Measurements from ENCODE around the gene PAK1IP1. TPM values are rescaled to one million over a fixed set of nuclear protein-coding genes. Genes with fewer than 3 reads are reported as not detected.
"Not testable (repeated sequence)": the region's sequence is repeated elsewhere in the genome, so short reads cannot be mapped to it uniquely, and the experiment has no call there.

PAK1IP1 gene
- total RNA-seq, 2 experiments from 2014 or later = 11.1 to 11.6 TPM

DNA sequence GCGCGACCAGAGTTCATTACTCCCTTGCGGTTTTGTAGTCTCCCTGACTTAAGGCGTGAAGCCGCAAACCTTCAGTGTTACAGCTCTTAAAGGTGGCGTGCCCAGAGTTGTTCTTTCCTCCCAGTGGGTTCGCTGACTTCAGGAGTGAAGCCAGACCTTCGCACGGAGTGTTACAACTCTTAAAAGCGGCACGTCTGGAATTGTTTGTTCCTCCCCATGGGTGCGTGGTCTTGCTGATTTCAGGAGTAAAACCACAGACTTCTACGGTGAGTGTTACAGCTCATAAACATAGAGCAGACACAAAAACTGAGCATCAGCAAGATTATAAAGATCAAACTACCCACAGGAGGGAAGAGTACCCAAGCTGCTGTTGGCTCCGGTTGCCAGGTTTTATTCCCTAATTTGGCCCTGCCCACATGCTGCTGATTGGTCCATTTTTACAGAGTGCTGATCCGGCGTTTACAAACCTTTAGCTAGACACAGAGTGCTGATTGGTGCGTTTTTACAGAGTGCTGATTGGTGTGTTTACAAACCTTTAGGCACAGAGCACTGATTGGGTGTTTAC is 38.5 kb downstream of the PAK1IP1 start:
- Mint-ChIP-seq H3K4me3 (no peak overlapping the region), H3K4me1 (no peaks in the 10 kb centered on the region), H3K9me3 (no peaks in the 10 kb centered on the region), H3K27me3 (no peaks in the 10 kb centered on the region), H3K27ac (no peak overlapping the region), H3K36me3 (peaks cover 9% of the 10 kb centered on the region)
- DNase-seq (no peak), ATAC-seq (ENCODE audit: low read depth) (no peak)
- POLR2A ChIA-PET = interaction anchor here (0.6 to 1.2 kb wide), 2 partner anchors 15 to 24 kb away, joined by 3 read pairs; partner anchors contain the start of gene TMEM14B

DNA sequence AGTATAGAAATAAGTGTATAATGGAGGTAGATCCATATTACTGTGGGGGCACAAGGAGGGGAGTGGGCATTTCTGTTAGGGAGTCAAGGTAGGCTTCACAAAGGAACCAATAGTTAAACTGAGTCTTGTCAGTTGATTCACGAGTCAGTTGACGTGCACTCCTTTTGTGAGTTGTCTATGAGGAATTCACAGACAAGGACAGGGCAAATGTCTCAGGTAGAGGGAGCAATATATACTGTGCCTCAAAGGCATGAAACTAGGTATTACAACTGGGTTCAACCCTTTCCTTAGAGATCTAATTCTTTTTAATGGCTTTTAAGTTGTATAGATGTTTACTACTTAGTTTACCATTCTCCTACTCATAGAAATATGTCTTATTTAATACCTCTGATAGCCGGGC is 39.1 kb downstream of the PAK1IP1 start:
- ATAC-seq (ENCODE audit: low read depth) (no peak), DNase-seq (no peak)
- H3K4me3 Mint-ChIP-seq = no peak overlapping the region
- H3K36me3 Mint-ChIP-seq = peaks cover 9% of the 10 kb centered on the region
- no peak overlapping the region for H3K27ac Mint-ChIP-seq
- H3K27me3 Mint-ChIP-seq = no peaks in the 10 kb centered on the region
- H3K4me1 Mint-ChIP-seq = no peaks in the 10 kb centered on the region
- H3K9me3 Mint-ChIP-seq = no peaks in the 10 kb centered on the region
- POLR2A ChIA-PET = interaction anchor here (0.6 to 1.2 kb wide), 2 partner anchors 14 to 24 kb away, joined by 3 read pairs; partner anchors contain the start of gene TMEM14B

DNA sequence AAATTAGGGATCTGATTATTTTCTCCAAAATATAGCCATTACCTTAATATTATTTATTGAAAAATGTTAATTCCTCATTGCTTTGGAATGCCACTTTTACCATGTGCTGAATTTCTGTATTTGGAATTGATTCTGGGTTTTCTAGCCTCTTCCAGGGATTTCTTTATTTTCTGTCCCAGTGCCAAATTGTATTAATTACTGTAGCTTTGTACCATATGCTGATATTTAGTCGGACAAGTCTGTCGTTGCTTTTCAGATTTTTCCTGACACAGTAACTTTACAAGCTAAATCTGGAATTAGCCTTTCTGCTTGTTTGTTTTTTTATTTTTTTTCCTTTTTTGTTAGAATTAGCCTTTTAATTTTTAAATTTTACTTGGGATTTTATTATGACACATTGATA is 42.0 kb downstream of the PAK1IP1 start:
- H3K4me1 Mint-ChIP-seq = no peaks in the 10 kb centered on the region
- DNase-seq (no peak), ATAC-seq (ENCODE audit: low read depth) (no peak)
- peaks cover 4% of the 10 kb centered on the region for H3K36me3 Mint-ChIP-seq
- POLR2A ChIA-PET = no interaction called here
- H3K4me3 Mint-ChIP-seq = no peak overlapping the region
- H3K9me3 Mint-ChIP-seq = no peaks in the 10 kb centered on the region
- no peak overlapping the region for H3K27ac Mint-ChIP-seq
- H3K27me3 Mint-ChIP-seq = no peaks in the 10 kb centered on the region

DNA sequence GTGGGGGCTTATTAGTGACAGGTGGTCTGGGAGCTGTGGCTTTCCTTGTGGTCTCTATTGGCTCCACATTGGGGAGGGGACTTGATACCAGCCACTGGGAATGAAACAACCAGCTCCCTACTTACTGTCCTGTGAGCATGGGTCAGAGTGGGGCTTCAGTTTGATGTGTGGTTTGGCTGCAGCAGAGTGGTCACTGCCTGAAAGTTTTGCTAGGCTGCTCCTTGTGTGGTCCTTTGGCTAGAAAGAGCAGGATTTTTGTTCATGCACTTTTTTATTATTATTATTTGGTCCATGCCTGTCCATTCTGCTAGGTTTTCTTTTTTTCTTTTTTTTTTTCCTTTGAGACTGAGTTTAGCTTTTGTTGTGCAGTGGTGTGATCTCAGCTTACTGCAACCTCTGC is 45.3 kb downstream of the PAK1IP1 start:
- no peak overlapping the region for H3K4me3 Mint-ChIP-seq
- H3K27ac Mint-ChIP-seq = no peak overlapping the region

DNA sequence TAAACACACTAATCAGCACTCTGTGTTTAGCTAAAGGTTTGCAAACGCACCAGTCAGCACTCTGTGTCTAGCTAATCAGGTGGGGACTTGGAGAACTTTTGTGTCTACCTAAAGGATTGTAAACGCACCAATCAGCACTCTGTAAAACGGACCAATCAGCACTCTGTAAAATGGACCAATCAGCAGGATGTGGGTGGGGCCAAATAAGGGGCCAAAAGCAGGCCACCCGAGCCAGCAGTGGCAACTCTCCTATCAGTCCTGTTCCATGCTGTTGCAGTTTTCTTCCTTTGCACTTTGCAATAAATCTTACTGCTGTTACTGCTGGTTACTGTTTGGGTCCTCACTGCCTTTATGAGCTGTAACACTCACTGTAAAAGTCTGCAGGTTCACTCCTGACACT is 46.9 kb downstream of the PAK1IP1 start:
- H3K27me3 Mint-ChIP-seq; DNase-seq; ATAC-seq (ENCODE audit: low read depth); H3K4me3 Mint-ChIP-seq; H3K9me3 Mint-ChIP-seq; H3K27ac Mint-ChIP-seq; POLR2A ChIA-PET: not testable (repeated sequence)
- Mint-ChIP-seq H3K36me3 (peaks cover 10% of the 10 kb centered on the region), H3K4me1 (peaks cover 11% of the 10 kb centered on the region)

More for the DNA sequence above, 45.3 kb downstream of the PAK1IP1 start:
- ATAC-seq (ENCODE audit: low read depth) = no peak
- POLR2A ChIA-PET = no interaction called here
- no peak for DNase-seq
- Mint-ChIP-seq H3K36me3 (peaks cover 4% of the 10 kb centered on the region), H3K4me1 (peaks cover under 1% of the 10 kb centered on the region), H3K9me3 (no peaks in the 10 kb centered on the region), H3K27me3 (no peaks in the 10 kb centered on the region)

DNA sequence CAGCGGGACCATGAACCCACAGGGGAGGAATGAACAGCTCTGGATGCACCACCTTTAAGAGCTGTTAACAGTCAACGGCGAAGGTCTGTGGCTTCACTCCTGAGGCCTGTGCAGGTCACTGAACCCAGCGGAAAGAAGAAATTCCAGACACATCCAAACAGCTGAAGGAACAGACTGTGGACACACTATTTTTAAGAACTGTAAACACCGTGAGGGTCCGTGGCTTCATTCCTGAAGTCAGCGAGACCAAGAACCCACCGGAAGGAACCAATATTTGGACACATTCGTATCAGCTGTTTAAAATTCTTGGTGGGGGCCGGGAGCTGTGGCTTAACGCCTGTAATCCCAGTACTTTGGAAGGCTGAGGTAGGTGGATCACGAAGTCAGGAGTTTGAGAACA is 47.5 kb downstream of the PAK1IP1 start:
- Mint-ChIP-seq H3K27ac (no peak overlapping the region), H3K27me3 (no peaks in the 10 kb centered on the region), H3K4me3 (no peak overlapping the region), H3K36me3 (peaks cover 12% of the 10 kb centered on the region), H3K4me1 (peaks cover 16% of the 10 kb centered on the region), H3K9me3 (no peaks in the 10 kb centered on the region)
- no peak for ATAC-seq (ENCODE audit: low read depth)
- DNase-seq = no peak
- POLR2A ChIA-PET = no interaction called here

DNA sequence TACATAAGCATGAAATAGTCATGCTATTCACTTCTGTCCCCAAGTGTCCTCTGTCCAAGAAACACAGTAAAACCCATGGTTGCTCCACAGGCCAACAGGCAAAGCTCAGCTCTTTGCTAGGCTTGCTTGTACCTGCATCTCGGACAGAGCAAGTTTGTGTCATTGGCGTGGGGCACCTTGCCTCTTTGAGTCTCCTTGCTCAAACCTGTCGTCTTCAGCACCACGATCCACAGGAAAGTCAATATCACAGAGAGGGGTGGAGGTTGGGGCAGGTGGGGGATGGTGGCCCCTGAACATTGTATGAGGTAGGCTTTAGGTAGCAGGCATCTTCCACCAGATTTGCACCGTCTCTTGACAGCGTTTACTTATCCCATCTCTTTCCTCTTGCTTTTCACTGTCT is 48.7 kb downstream of the PAK1IP1 start:
- Mint-ChIP-seq H3K4me3 (no peak overlapping the region), H3K27me3 (no peaks in the 10 kb centered on the region), H3K9me3 (no peaks in the 10 kb centered on the region), H3K27ac (no peak overlapping the region), H3K36me3 (peaks cover 12% of the 10 kb centered on the region), H3K4me1 (peaks cover 17% of the 10 kb centered on the region)
- ATAC-seq (ENCODE audit: low read depth) = no peak
- DNase-seq = no peak
- POLR2A ChIA-PET = interaction anchor here (1.6 kb wide), 1 partner anchor 23 kb away, joined by 6 read pairs; no protein-coding TSS in a partner anchor

DNA sequence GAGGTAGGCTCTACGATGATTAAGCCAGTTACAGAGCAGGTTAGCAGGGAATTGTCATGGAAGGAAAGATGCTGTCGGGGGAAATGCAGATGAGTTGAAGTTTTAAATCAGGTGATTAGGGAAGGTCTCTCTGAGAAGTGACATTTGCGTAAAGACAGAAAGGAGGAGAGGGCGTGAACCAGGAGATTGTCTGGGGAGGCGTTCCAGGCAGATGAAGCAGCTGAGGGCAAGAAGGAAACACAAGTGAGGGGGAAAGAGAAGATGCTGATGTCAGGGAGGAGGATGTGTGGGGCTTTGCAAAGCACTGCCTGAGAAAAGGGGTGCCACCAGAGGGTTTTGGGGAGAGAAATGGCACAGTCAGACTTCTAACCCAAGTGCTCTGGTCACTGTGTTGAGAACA is 50.3 kb downstream of the PAK1IP1 start:
- Mint-ChIP-seq H3K27me3 (no peaks in the 10 kb centered on the region), H3K27ac (no peak overlapping the region), H3K36me3 (peaks cover 15% of the 10 kb centered on the region), H3K4me3 (no peak overlapping the region), H3K4me1 (peaks cover 30% of the 10 kb centered on the region), H3K9me3 (no peaks in the 10 kb centered on the region)
- POLR2A ChIA-PET = interaction anchor here (3.9 kb wide), 1 partner anchor 24 kb away, joined by 42 read pairs; the partner anchor contains the start of gene TMEM14C
- no peak for ATAC-seq (ENCODE audit: low read depth)
- no peak for DNase-seq

DNA sequence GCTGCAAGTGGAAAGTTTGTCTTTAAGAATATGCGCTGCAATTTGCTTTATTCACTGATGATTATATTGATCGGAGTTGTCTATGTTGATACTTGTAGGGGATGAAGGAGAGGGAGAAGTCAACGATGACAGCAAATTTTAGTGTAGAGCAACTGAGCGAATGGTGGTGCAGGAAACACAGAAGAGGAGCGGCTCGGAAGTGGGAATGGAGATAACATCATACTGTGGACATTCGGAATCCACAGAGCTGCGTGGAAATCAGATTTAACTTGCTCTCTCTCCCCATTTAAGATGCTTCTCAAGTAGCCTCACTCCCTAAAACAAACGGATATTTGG is 52.1 kb downstream of the PAK1IP1 start:
- peaks cover 33% of the 10 kb centered on the region for H3K4me1 Mint-ChIP-seq
- peak overlapping the region; percentile 86 for H3K27ac Mint-ChIP-seq
- peaks cover 18% of the 10 kb centered on the region for H3K36me3 Mint-ChIP-seq
- ATAC-seq (ENCODE audit: low read depth) (no peak), DNase-seq (no peak)
- H3K4me3 Mint-ChIP-seq = peak overlapping the region; percentile 97
- no peaks in the 10 kb centered on the region for H3K9me3 Mint-ChIP-seq
- H3K27me3 Mint-ChIP-seq = no peaks in the 10 kb centered on the region
- POLR2A ChIA-PET = interaction anchor here (0.6 to 3.9 kb wide), 7 partner anchors 14 to 218 kb away, joined by 3 to 42 read pairs (median 5); partner anchors contain the start of genes C6orf52, PAK1IP1 and TMEM14C

DNA sequence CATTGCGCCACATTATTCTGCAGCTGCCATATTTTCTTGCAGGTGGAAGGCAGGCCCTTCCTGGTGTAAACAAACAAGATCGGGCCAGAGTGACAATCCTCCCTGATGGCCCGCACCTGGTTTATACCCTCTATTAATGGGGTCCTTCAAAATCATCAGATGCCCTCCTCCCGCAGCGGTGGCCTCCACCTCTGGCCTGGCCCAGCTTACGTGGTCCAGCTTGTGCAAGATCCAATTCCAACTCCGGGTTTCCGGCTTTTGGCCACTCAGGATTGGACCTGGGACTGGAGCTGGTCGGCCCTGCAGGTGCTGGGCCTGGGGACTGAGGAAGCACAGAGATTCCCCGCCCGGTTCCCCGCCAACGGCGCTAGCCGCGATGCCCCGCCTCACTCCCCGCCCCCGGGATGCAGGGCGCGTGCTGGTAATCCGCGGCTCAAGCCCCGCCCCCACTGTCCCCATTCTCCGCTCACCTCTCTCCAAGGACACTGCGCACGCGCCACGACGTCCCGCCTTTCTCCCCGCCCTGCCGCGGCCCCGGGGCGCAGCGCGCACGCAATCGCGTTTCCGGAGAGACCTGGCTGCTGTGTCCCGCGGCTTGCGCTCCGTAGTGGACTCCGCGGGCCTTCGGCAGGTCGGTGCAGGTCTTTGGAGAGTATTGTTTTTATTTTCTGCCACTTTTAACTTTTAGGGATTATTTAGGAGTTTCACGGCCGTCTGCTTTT is 52.6 kb downstream of the PAK1IP1 start, which contains the start of gene TMEM14B:
Gene TMEM14B, plus strand, starts transcription at position 555 of the 722 bp plus-strand sequence. CDS start 1,441 bp downstream, outside the sequence.
- H3K4me1 Mint-ChIP-seq = peaks cover 33% of the 10 kb centered on the region
- peak; percentile 98 for ATAC-seq (ENCODE audit: low read depth)
- H3K27me3 Mint-ChIP-seq = no peaks in the 10 kb centered on the region
- peak within 1 kb of the TSS; percentile 86 for H3K27ac Mint-ChIP-seq
- peak within 1 kb of the TSS; percentile 97 for H3K4me3 Mint-ChIP-seq
- DNase-seq = peak; percentile 100
- H3K36me3 Mint-ChIP-seq = peaks cover 23% of the 10 kb centered on the region
- POLR2A ChIA-PET = interaction anchor here (0.7 to 3.9 kb wide), 7 partner anchors 14 to 219 kb away, joined by 3 to 42 read pairs (median 5); partner anchors contain the start of genes C6orf52, PAK1IP1 and TMEM14C
- H3K9me3 Mint-ChIP-seq = no peaks in the 10 kb centered on the region

DNA sequence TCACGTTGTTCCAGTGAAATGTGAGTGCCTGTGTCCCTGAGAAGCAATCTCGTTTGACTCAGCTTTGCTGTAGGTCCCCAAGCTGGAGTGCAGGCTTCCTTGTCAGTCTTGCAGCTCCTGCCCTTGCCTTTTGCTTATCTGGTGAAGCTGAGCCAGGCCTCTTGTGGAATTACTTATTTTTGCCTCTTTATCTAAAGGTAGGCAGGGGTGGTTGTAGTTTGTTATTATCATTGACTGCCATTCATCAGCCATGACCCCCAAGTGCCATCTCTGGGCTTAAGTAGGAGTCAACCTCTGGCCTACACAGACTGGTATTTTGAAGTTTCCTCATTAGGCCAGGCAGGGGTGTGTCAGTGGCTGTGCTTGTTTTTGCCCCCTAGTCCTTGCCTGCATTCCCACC is 55.0 kb downstream of the PAK1IP1 start:
- Mint-ChIP-seq H3K27ac (peak overlapping the region; percentile 56), H3K4me1 (peaks cover 41% of the 10 kb centered on the region), H3K36me3 (peaks cover 36% of the 10 kb centered on the region), H3K27me3 (no peaks in the 10 kb centered on the region), H3K4me3 (peak overlapping the region; percentile 97), H3K9me3 (no peaks in the 10 kb centered on the region)
- POLR2A ChIA-PET = interaction anchor here (1.4 kb wide), 1 partner anchor 10 kb away, joined by 3 read pairs; no protein-coding TSS in a partner anchor
- ATAC-seq (ENCODE audit: low read depth) (no peak), DNase-seq (no peak)

DNA sequence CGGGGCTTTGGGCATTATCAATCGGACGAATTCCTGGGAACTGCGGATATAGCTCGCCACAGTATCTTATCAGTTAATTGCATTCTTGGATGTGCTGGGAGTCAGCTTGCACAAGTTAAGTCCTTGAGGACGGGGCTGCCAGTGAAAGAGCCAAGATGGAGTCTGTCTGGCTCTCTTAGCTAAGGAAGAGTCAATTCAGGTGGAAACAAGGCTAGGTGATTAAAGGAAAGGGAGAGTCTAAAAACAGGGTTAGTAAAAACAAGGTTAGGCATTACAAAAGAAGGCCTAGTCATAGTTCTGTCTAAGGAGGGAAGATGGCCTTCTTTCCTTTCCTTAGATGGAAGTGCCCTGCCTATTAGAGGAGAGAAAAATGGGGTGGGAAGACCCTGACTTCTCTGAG is 55.8 kb downstream of the PAK1IP1 start:
- not testable (repeated sequence) for H3K9me3 Mint-ChIP-seq; ATAC-seq (ENCODE audit: low read depth); DNase-seq; H3K27ac Mint-ChIP-seq; H3K27me3 Mint-ChIP-seq; H3K4me3 Mint-ChIP-seq
- peaks cover 43% of the 10 kb centered on the region for H3K36me3 Mint-ChIP-seq
- H3K4me1 Mint-ChIP-seq = peaks cover 42% of the 10 kb centered on the region
- POLR2A ChIA-PET = interaction anchor here (1.4 kb wide), 1 partner anchor 9 kb away, joined by 3 read pairs; no protein-coding TSS in a partner anchor

DNA sequence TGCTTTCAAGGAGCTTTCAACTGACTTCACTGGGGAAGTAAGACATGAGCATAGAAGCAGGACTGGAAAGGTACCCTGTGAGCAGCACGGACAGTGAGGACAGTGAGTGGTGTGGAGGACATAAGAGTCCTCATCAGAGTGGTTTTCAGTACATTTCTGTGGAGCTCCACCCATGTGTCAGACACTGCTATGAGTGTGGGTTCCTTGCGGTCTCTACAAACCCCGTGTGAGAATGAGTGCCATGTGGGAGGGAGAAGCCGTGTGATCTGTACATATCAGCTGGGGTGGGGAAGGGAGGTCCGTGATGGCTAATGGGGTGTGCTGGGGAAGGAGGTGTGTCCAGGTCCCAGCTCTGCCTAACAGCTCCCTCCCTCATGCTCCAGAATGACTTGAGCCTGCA is 57.0 kb downstream of the PAK1IP1 start:
- ATAC-seq (ENCODE audit: low read depth); H3K4me3 Mint-ChIP-seq; H3K27ac Mint-ChIP-seq; DNase-seq; POLR2A ChIA-PET; H3K9me3 Mint-ChIP-seq; H3K27me3 Mint-ChIP-seq: not testable (repeated sequence)
- H3K4me1 Mint-ChIP-seq = peaks cover 32% of the 10 kb centered on the region
- H3K36me3 Mint-ChIP-seq = peaks cover 46% of the 10 kb centered on the region

DNA sequence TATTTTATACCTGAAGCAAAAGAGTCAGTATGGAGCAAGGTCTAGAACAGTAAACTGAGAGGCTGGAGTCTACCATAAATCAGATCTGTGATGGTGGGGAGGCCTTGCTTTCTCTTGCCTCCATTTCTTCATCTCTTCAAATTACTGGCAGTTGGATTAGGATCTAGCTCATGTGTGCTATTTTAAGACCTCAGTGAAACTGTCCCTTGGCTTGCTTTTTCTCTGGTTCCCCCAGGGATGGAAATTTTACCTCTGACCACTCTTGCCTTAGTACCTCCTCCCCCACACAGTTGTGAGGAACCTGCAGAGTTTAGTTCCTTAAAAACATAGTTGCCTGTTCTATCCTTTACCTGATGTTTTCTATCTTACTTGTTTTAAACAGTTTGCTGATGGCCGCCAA is 61.3 kb downstream of the PAK1IP1 start:
- peaks cover 17% of the 10 kb centered on the region for H3K4me1 Mint-ChIP-seq
- DNase-seq = no peak
- peaks cover 56% of the 10 kb centered on the region for H3K36me3 Mint-ChIP-seq
- H3K9me3 Mint-ChIP-seq = no peaks in the 10 kb centered on the region
- POLR2A ChIA-PET = no interaction called here
- H3K27me3 Mint-ChIP-seq = no peaks in the 10 kb centered on the region
- no peak overlapping the region for H3K4me3 Mint-ChIP-seq
- no peak for ATAC-seq (ENCODE audit: low read depth)
- no peak overlapping the region for H3K27ac Mint-ChIP-seq
